Right atrium auricular region (tissue), 2 donors: ENCODE results near the gene NEGR1. TPM values are rescaled to one million over a fixed set of nuclear protein-coding genes. Genes with fewer than 3 reads are reported as not detected.

Experiments used
- DNase-seq: peaks from one replicate; pipeline ENCODE4 v3.0.0-alpha.2; 2019; ENCODE audit warnings: low spot score
- H3K27ac ChIP-seq, 2 donors: fragments of 200-600 bp; sonication (generic); 1 replicate in 1 of 2; 2 replicates in 1 of 2; pipeline ENCODE4 v1.5.1; 2016 to 2019
- H3K27me3 ChIP-seq, 2 donors: fragments of 200-600 bp; sonication (generic); one replicate each; pipeline versions ENCODE4 v1.5.1 to v1.6.0; 2017 to 2019
- H3K36me3 ChIP-seq: fragments of 200-600 bp; sonication (generic); one replicate; pipeline ENCODE4 v1.5.1; 2016
- H3K4me1 ChIP-seq, 2 donors: fragments of 200-600 bp; sonication (generic); one replicate each; pipeline versions ENCODE4 v1.5.1 to v1.6.0; 2017 to 2019
- H3K4me3 ChIP-seq, 2 donors: fragments of 200-600 bp; sonication (generic); 1 replicate in 1 of 2; 2 replicates in 1 of 2; pipeline ENCODE4 v1.5.1; 2017 to 2019; ENCODE audit warnings: mild to moderate bottlenecking in 1 of 2, moderate library complexity in 1 of 2
- H3K9me3 ChIP-seq, 2 donors: fragments of 200-600 bp; sonication (generic); one replicate each; pipeline ENCODE4 v1.5.1; 2019
- CTCF ChIP-seq, 2 donors: fragments of 200-600 bp; sonication (generic); IDR thresholded peaks; one replicate each; pipeline ENCODE4 v1.5.1; 2019; ENCODE audit warnings: antibody characterized with exemption in 2 of 2
- total RNA-seq, 2 donors: library from RNA; depleted of rRNA; stranded (reverse); fragments of >200 nt; gene quantifications; one replicate each; pipeline ENCODE4 v1.1.0, GENCODE V29; 2016

The NEGR1 gene
- total RNA-seq, 2 donors from 2014 or later = 9.3 to 9.9 TPM

- no peak overlapping the region for H3K4me3 ChIP-seq
- H3K36me3 ChIP-seq = no peaks in the 10 kb centered on the region
- no peaks in the 10 kb centered on the region for H3K27me3 ChIP-seq
- no peak overlapping the region for H3K27ac ChIP-seq
- no peak for TF ChIP-seq CTCF (IDR thresholded peaks at IDR 0.05)
- H3K9me3 ChIP-seq = no peaks in the 10 kb centered on the region
- DNase-seq = no peak
- H3K4me1 ChIP-seq = no peaks in the 10 kb centered on the region
These were observed 543.4 kb downstream of the NEGR1 start for GRCh38 chr1:71738910-71739309.

GRCh38 chr1:71738256-71738655 lies 544.1 kb downstream of the NEGR1 start:
- H3K27me3 ChIP-seq = no peaks in the 10 kb centered on the region
- no peak overlapping the region for H3K27ac ChIP-seq
- H3K4me1 ChIP-seq = no peaks in the 10 kb centered on the region
- no peak overlapping the region for H3K4me3 ChIP-seq
- H3K36me3 ChIP-seq = no peaks in the 10 kb centered on the region
- no peak for TF ChIP-seq CTCF (IDR thresholded peaks at IDR 0.05)
- no peak for DNase-seq
- H3K9me3 ChIP-seq = no peaks in the 10 kb centered on the region

- H3K27me3 ChIP-seq = no peaks in the 10 kb centered on the region
- no peaks in the 10 kb centered on the region for H3K4me1 ChIP-seq
- no peak overlapping the region for H3K27ac ChIP-seq
- no peak for DNase-seq
- no peaks in the 10 kb centered on the region for H3K9me3 ChIP-seq
- H3K36me3 ChIP-seq = no peaks in the 10 kb centered on the region
- TF ChIP-seq CTCF (IDR thresholded peaks at IDR 0.05) = no peak
- no peak overlapping the region for H3K4me3 ChIP-seq
These were observed 544.6 kb downstream of the NEGR1 start for GRCh38 chr1:71737768-71738167.

- H3K27me3 ChIP-seq = no peaks in the 10 kb centered on the region
- H3K36me3 ChIP-seq = no peaks in the 10 kb centered on the region
- H3K27ac ChIP-seq = no peak overlapping the region
- DNase-seq = no peak
- H3K4me1 ChIP-seq = no peaks in the 10 kb centered on the region
- no peaks in the 10 kb centered on the region for H3K9me3 ChIP-seq
- H3K4me3 ChIP-seq = no peak overlapping the region
- TF ChIP-seq CTCF (IDR thresholded peaks at IDR 0.05) = no peak
These were observed 549.2 kb downstream of the NEGR1 start for GRCh38 chr1:71733121-71733520.

- TF ChIP-seq CTCF (IDR thresholded peaks at IDR 0.05) = no peak
- Histone ChIP-seq H3K4me1 (no peaks in the 10 kb centered on the region), H3K27ac (no peak overlapping the region), H3K4me3 (no peak overlapping the region), H3K9me3 (no peaks in the 10 kb centered on the region), H3K27me3 (no peaks in the 10 kb centered on the region), H3K36me3 (no peaks in the 10 kb centered on the region)
- DNase-seq = no peak
These were observed 560.8 kb downstream of the NEGR1 start for GRCh38 chr1:71721532-71721931.

GRCh38 chr1:71719330-71719729 lies 563.0 kb downstream of the NEGR1 start:
- no peak overlapping the region for H3K4me3 ChIP-seq
- no peaks in the 10 kb centered on the region for H3K4me1 ChIP-seq
- TF ChIP-seq CTCF (IDR thresholded peaks at IDR 0.05) = no peak
- no peaks in the 10 kb centered on the region for H3K36me3 ChIP-seq
- no peak for DNase-seq
- H3K27ac ChIP-seq = no peak overlapping the region
- peaks cover 5 to 9% of the 10 kb centered on the region in 2 donors for H3K9me3 ChIP-seq
- H3K27me3 ChIP-seq = no peaks in the 10 kb centered on the region
